K562 (cell line): ENCODE data around the gene METRN. TPM values are rescaled to one million over a fixed set of nuclear protein-coding genes. Genes with fewer than 3 reads are reported as not detected.

Experiments used
- BRCA1 ChIP-seq, 2 experiments: fragments of 450-650 bp in 1 of 2; sonication (generic) in 1 of 2; formaldehyde crosslinking in 1 of 2; IDR thresholded peaks; 2 replicates each; pipeline versions ENCODE4 v1.5.0 to v1.6.1; 2017 to 2020; ENCODE audit warnings: mild to moderate bottlenecking in 1 of 2, missing genetic modification reagents in 1 of 2
- DLX4 ChIP-seq: fragments of 250-450 bp; sonication (Bioruptor Pico); IDR thresholded peaks from 2 replicates; pipeline ENCODE4 v1.6.1; 2021; ENCODE audit warnings: mild to moderate bottlenecking
- EHMT2 ChIP-seq: fragments of 450-650 bp; IDR thresholded peaks from 2 replicates; pipeline ENCODE4 v1.6.1; 2018; ENCODE audit warnings: antibody characterized with exemption
- MGA ChIP-seq: fragments of 450-650 bp; IDR thresholded peaks from 2 replicates; pipeline ENCODE4 v1.6.1; 2016; ENCODE audit warnings: mild to moderate bottlenecking, moderate library complexity
- POU5F1 ChIP-seq: fragments of 150-350 bp; IDR thresholded peaks from 2 replicates; pipeline ENCODE4 v1.6.1; 2014; ENCODE audit warnings: borderline replicate concordance, low read length, low read depth, mild to moderate bottlenecking; ENCODE audit not compliant: partially characterized antibody
- ZBTB49 ChIP-seq: sonication (generic); formaldehyde crosslinking; IDR thresholded peaks from 2 replicates; pipeline ENCODE4 v1.8.0; 2022; ENCODE audit warnings: missing genetic modification reagents, mild to moderate bottlenecking, borderline replicate concordance
- polyA plus RNA-seq, 8 experiments: library from polyadenylated mRNA; depleted of rRNA in 4 of 8; stranded (reverse) in 5 of 8; unstranded in 3 of 8; fragments of >200 nt; fragmentation: Nextera tagmentation in 2 of 8; fragmentation: Illumina TruSeq in 1 of 8; extraction: Ambion mirVana in 2 of 8; extraction: Trizol in 1 of 8; gene quantifications; 2 replicates each; pipeline versions ENCODE4 v1.2.1 to v1.2.3, GENCODE V29; 2011 to 2014; ENCODE audit warnings: inconsistent platforms in 1 of 8, missing spikeins in 1 of 8
- total RNA-seq, 7 experiments: library from RNA; depleted of rRNA in 6 of 7; stranded (reverse); fragments of >200 nt in 6 of 7; fragmentation: Illumina TruSeq in 2 of 7; extraction: Trizol in 2 of 7; gene quantifications; 2 replicates each; pipeline versions ENCODE4 v1.2.1 to v1.2.3, GENCODE V29; 2011 to 2021; ENCODE audit warnings: low replicate concordance in 1 of 7

The METRN gene
- total and polyA plus RNA-seq, 9 of the 15 experiments (the other 6 are each of a cell fraction or from before 2014, with no cell fraction given) = 0.20 to 89.8 (median 15.4) TPM

- no peak for TF ChIP-seq MGA
- TF ChIP-seq BRCA1 (IDR thresholded peaks at IDR 0.05) = no peak
- no peak for TF ChIP-seq BRCA1 (CRISPR knock-in tag; IDR thresholded peaks at IDR 0.05)
- TF ChIP-seq DLX4 (CRISPR knock-in tag) = no peak
- no peak for TF ChIP-seq POU5F1
- TF ChIP-seq EHMT2 = no peak
- no peak for TF ChIP-seq ZBTB49 (CRISPR knock-in tag)
Measured at GRCh38 chr16:667780-668518, 47.0 kb upstream of the METRN start, which contains the start of gene RHOT2 (continued).
